Epithelial cell of proximal tubule (primary cell): Measurements from ENCODE around the gene TNS4. TPM values are rescaled to one million over a fixed set of nuclear protein-coding genes. Genes with fewer than 3 reads are reported as not detected.

Experiments used
- DNase-seq: peaks from one replicate; pipeline ENCODE4 v3.0.0-alpha.2; 2011; ENCODE audit warnings: low read depth
- H3K4me3 ChIP-seq: 2 replicates; pipeline ENCODE4 v1.5.1; 2011; ENCODE audit warnings: low read depth, mild to moderate bottlenecking, low read length
- CTCF ChIP-seq: conservative IDR thresholded peaks from 2 replicates; pipeline ENCODE4 v1.5.1; 2012; ENCODE audit warnings: low read depth, mild to moderate bottlenecking, low read length
- total RNA-seq: library from RNA; depleted of rRNA; stranded (reverse); fragments of >200 nt; gene quantifications from 2 replicates; pipeline ENCODE4 v1.2.3, GENCODE V29; 2015

TNS4 gene
- total RNA-seq, 1 donor from 2014 or later = not detected

DNA sequence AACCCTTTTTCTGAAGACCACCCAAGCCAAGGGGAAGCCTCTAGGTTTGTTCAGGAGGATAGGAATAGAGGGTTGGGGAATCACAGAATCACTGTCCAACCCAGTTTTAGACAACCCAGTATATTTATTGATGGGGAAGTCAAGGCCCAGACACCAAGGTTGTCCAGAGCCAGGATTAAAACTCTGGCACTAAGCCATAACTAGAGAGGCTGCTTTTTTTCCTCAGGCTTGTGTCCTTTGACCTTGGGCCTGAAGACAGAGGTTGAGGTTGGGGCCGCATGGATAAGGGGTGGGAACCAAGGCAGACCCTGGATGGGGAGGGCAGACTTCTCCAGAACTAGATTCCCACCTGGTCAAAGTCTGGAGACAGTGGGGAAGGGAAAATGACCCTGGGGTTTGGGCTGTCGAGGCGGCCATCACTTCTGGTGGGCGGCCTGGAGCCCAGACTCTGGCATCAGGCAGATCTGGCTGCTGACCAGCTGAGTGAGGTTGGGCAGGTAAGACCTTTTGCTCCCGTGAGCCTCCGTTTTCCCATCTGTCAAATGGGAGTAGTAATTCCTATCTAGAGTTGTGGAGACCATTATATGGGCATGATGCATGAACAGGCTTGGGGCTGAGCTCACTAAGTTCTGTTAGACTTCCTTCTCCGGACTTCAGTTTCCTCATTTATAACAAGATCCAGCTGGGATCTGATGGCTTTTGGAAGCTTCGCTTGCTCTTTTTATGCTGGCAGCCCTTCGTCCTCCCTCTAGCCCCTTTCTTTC lies 40.3 kb downstream of the TNS4 start:
- no peak for DNase-seq
- no peak overlapping the region for H3K4me3 ChIP-seq
- no peak for TF ChIP-seq CTCF

DNA sequence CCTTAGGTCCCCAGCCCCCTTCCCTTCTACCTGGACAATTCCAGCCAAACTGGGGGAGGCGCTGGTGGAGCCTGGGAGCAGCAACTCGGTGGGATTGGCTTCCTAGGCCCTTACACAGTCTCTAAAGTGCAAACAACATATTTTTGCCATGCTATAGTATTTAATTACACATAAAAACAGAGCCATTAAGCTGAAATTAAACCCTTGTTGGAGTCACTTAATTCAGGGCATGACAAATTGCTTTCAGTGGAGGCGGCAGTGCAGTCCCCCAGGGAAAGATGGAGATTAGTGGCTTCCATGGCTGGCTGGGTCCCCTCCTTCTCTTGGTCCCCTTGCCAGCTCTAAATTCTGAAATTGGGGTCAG lies 40.8 kb downstream of the TNS4 start:
- no peak for DNase-seq
- no peak overlapping the region for H3K4me3 ChIP-seq
- TF ChIP-seq CTCF = no peak

DNA sequence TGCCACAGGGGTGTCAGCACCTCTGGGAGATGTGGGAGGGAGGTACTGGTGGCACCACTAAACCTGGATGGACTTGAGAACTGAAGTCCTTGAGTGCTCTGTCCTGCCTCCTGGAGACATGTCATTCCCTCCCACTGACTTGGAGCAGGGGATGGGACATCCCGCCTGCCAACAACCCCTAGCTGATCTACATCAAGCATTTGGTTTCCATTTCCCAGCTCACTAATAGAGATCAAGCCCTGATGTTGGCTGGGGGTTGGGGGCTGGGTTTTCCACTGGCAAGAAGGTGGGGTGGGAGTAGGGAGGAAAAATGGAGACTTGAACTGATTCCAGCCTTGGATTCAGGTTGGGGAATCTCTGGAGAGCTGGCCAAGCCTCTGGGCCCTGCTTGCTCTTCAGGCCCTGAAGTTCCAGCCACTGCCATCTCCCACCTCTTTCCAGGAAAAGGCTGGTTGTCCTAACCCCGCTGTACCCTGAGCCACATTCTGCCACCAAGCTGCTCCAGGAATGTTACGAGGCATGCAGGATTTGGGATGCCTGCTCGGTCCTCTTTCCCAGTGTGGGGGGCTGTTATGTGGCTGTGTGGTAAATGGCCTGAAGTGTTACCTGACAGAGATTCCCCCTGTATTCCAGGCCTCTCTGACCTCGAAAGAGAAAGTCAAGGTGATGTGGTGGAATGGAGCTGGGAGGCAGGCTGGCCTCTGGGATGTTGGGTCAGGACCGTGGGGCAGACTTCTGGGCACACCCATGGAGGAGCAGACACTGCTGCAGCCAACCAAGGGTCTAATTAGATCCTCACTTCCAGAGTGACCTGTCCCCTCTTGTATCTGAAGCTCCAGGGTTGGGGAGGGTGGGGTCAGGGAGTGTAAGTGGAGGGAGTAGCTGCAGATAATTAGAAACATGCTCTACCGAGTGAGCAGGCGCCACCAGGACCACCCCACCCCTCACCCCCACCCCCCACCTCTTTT lies 41.5 kb downstream of the TNS4 start:
- H3K4me3 ChIP-seq = no peak overlapping the region
- no peak for DNase-seq
- no peak for TF ChIP-seq CTCF

GRCh38 chr17:40458851-40459482 lies 42.5 kb downstream of the TNS4 start:
- no peak for TF ChIP-seq CTCF
- no peak overlapping the region for H3K4me3 ChIP-seq
- no peak for DNase-seq

DNA sequence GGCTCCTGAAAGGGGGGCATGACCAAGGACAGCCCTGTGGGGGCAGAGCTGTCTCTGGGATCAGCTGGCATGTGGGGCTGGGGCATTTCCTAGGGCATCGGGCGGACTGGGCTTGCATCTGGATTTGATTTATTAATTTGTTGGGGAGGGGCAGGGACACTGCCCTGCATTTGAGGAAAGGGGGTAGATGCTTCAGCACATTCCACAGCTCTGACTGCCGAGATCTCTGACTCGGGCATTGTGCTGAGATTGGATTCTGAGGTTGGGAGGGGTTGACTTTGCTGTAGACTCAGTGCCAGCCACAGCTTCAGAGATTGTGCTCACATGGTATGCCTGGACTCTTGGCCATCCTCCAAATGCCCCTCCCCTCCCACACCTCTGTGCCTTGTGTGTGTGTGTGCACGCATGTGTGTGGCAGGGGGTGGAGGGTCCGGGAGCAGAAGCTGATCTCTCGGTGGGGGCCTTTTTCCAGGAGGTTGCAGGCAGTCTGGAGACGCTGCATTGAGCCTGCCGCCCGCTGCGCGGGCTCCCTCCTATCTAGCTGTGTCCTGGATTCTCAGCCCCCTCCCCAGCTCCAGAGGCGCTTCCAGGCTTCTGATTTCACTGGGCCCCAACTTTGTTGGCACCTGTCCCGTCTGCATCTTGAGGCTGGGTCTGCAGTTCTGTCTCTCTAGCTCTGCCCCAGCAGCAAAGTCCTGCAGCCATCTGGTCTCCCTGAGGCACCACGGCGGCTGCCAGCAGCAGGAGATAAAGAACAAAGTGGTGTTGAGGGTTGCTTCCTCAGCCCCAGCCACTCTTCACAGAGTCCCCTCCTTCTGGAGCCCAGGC lies 43.2 kb downstream of the TNS4 start:
- TF ChIP-seq CTCF = no peak
- no peak overlapping the region for H3K4me3 ChIP-seq
- DNase-seq = no peak

DNA sequence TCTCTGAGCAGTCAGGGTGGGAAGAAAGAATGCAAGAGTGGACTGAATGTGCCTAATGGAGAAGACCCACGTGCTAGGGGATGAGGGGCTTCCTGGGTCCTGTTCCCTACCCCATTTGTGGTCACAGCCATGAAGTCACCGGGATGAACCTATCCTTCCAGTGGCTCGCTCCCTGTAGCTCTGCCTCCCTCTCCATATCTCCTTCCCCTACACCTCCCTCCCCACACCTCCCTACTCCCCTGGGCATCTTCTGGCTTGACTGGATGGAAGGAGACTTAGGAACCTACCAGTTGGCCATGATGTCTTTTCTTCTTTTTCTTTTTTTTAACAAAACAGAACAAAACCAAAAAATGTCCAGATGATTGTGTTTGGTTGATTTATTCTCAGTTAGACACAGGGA lies 44.1 kb downstream of the TNS4 start:
- TF ChIP-seq CTCF = no peak
- H3K4me3 ChIP-seq = no peak overlapping the region
- DNase-seq = no peak
